C4-2B (cell line): ENCODE results near the gene FBXL2.

ENCODE experiments used
- H3K27ac ChIP-seq: fragments of 450-650 bp; 2 replicates; pipeline ENCODE4 v1.5.1; 2017
- CTCF ChIP-seq: fragments of 450-650 bp; conservative IDR thresholded peaks from 2 replicates; pipeline ENCODE4 v1.5.1; 2017; ENCODE audit warnings: mild to moderate bottlenecking
- ZFX ChIP-seq: fragments of 450-650 bp; IDR thresholded peaks from 2 replicates; pipeline ENCODE4 v1.6.1; 2017

The FBXL2 gene

DNA sequence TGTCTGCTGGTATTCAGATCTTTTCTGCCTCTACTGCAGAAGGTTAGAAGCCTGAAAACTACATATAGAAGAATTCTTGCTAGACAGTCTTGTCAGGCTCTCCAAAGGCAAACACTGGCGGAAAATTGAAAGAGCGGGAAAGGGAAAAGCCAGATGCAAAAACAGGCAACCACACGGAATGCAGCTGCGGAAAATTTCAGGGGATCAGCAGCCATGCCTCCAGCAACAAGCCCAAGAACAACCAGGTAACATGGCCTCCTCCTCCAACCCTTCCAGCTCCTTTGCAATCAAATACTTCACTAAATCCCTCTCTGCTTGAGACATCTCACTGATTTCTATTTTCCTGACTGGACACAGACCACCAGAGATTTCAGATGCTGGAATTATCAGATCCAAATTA lies 153.3 kb downstream of the FBXL2 start:
- TF ChIP-seq CTCF (no peak), ZFX (no peak)
- H3K27ac ChIP-seq = no peak overlapping the region

GRCh38 chr3:33433843-33434242 lies 156.6 kb downstream of the FBXL2 start:
- TF ChIP-seq CTCF = no peak
- no peak for TF ChIP-seq ZFX
- no peak overlapping the region for H3K27ac ChIP-seq
